GM06990 (cell line): ENCODE results near the gene RHOBTB3.

Source experiments
- DNase-seq: peaks from one replicate; pipeline ENCODE4 v3.0.0-alpha.2; 2011; ENCODE audit not compliant: insufficient read length; ENCODE audit errors: extremely low read depth
- H3K27me3 ChIP-seq: replicated peaks from 2 replicates; pipeline ENCODE4 v1.6.0; 2011; ENCODE audit warnings: low read length; ENCODE audit not compliant: control insufficient read depth, insufficient read depth
- H3K36me3 ChIP-seq: 2 replicates; pipeline ENCODE4 v1.5.1; 2011; ENCODE audit warnings: low read length; ENCODE audit not compliant: control insufficient read depth, insufficient read depth
- H3K4me3 ChIP-seq: replicated peaks from 2 replicates; pipeline ENCODE4 v1.5.1; 2011; ENCODE audit warnings: low read depth, mild to moderate bottlenecking, control low read depth, low read length
- TF ChIP-seq, protein P1 (sequence below): IDR thresholded peaks from 2 replicates; pipeline ENCODE4 v1.5.1; 2011; ENCODE audit warnings: low read length, control low read depth, mild to moderate bottlenecking, inconsistent platforms; ENCODE audit not compliant: insufficient read depth, poor library complexity, severe bottlenecking

RHOBTB3 gene

DNA sequence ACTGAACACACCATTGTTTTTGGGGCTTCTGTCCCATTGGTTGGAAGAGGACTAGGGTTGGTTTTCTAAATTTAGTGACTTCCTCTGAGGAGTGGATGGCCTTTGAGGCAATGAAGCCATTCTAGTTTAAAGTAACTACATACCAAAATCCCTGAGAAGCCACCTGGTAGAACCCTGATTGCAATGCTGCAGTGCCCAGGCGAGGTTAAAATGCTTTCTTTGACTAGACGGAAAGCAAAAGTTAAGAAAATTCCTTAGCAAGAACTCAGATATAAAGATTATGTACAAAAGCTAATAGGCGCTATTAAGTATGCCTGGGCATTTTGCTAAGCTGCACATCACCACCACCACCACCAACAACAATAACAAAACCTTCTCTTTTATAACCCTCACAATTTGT is 70.8 kb downstream of the RHOBTB3 start:
- Histone ChIP-seq H3K4me3 (no peak overlapping the region), H3K27me3 (no peaks in the 10 kb centered on the region), H3K36me3 (no peaks in the 10 kb centered on the region)
- TF ChIP-seq, protein P1, sequence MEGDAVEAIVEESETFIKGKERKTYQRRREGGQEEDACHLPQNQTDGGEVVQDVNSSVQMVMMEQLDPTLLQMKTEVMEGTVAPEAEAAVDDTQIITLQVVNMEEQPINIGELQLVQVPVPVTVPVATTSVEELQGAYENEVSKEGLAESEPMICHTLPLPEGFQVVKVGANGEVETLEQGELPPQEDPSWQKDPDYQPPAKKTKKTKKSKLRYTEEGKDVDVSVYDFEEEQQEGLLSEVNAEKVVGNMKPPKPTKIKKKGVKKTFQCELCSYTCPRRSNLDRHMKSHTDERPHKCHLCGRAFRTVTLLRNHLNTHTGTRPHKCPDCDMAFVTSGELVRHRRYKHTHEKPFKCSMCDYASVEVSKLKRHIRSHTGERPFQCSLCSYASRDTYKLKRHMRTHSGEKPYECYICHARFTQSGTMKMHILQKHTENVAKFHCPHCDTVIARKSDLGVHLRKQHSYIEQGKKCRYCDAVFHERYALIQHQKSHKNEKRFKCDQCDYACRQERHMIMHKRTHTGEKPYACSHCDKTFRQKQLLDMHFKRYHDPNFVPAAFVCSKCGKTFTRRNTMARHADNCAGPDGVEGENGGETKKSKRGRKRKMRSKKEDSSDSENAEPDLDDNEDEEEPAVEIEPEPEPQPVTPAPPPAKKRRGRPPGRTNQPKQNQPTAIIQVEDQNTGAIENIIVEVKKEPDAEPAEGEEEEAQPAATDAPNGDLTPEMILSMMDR, result no peak
- DNase-seq, result no peak

- Histone ChIP-seq H3K4me3 (no peak overlapping the region), H3K27me3 (no peaks in the 10 kb centered on the region), H3K36me3 (no peaks in the 10 kb centered on the region)
- no peak for DNase-seq
- TF ChIP-seq, protein P1, result no peak
These were observed 72.4 kb downstream of the RHOBTB3 start for GRCh38 chr5:95803271-95804148.

DNA sequence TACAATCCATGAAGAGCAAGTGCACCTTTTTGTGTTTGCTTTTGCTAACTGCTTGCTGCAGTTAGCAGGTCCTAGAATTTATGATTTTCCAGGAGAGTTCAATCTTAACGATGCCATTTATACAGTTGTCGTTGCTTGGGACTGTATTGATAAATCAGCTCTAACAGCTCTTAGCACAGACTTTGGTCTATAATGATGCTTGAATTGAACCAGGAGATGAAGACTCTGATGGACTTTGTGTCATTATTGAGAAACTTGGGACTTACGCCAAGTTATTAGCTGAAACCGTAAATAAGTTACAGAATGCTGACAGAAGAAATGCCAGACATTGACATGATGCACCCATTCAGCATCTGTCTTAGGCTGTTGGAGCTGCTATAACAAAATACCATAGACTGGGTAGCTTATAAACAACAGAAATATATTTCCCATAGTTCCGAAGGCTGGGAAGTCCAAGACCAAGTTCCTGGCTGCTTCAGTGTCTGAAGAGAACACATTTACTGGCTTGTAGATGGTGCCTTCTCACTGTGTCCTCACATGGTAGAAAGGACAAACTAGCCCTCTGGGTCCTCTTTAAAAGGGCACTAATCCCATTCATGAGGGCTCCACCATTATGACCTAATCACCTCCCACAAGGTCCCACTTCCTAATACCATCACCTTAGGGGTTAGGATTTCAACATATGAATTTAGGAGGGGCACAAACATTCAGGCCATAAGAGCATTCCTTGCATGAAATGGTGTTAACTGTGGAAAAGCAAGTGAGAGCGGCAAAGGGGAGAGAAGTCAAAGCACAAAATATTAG is 73.8 kb downstream of the RHOBTB3 start:
- Histone ChIP-seq H3K27me3 (no peaks in the 10 kb centered on the region), H3K36me3 (no peaks in the 10 kb centered on the region), H3K4me3 (no peak overlapping the region)
- TF ChIP-seq, protein P1, result no peak
- no peak for DNase-seq

- no peak for DNase-seq
- Histone ChIP-seq H3K36me3 (no peaks in the 10 kb centered on the region), H3K4me3 (no peak overlapping the region), H3K27me3 (no peaks in the 10 kb centered on the region)
- TF ChIP-seq, protein P1, result no peak
These were observed 75.6 kb downstream of the RHOBTB3 start for GRCh38 chr5:95806687-95807086.

GRCh38 chr5:95808013-95808685 is 77.0 kb downstream of the RHOBTB3 start:
- no peak for DNase-seq
- TF ChIP-seq, protein P1, result no peak
- Histone ChIP-seq H3K27me3 (no peaks in the 10 kb centered on the region), H3K36me3 (peaks cover 3% of the 10 kb centered on the region; the same call in 1 of the 2 replicates), H3K4me3 (peak overlapping the region; percentile 23)
